Measurements from ENCODE around the gene CLTRN. TPM values are rescaled to one million over a fixed set of nuclear protein-coding genes. Genes with fewer than 3 reads are reported as not detected.
A peak's percentile ranks its signal among the peaks of the same experiment; 100 is the strongest.
"Not testable (repeated sequence)": the region's sequence is repeated elsewhere in the genome, so short reads cannot be mapped to it uniquely, and the experiment has no call there.

The CLTRN gene
- total RNA-seq, 2 donors from 2014 or later, result 0.85 TPM; not detected in 1

- H3K4me3 Mint-ChIP-seq, result no peak overlapping the region
- H3K36me3 Mint-ChIP-seq (ENCODE audit: low read depth), result peaks cover 3% of the 10 kb centered on the region
- no peak overlapping the region for H3K27ac Mint-ChIP-seq
- peak; percentile 74 for ATAC-seq (replicated peaks)
- no peaks in the 10 kb centered on the region for H3K27me3 Mint-ChIP-seq
- no peaks in the 10 kb centered on the region for H3K9me3 Mint-ChIP-seq
- H3K4me1 Mint-ChIP-seq, result peaks cover 3% of the 10 kb centered on the region
These were observed 10.9 kb upstream of the CLTRN start for GRCh38 chrX:15675490-15675921.

- H3K4me1 Mint-ChIP-seq, result no peaks in the 10 kb centered on the region
- no peak overlapping the region for H3K4me3 Mint-ChIP-seq
- H3K36me3 Mint-ChIP-seq (ENCODE audit: low read depth), result no peaks in the 10 kb centered on the region
- H3K27me3 Mint-ChIP-seq, result no peaks in the 10 kb centered on the region
- no peaks in the 10 kb centered on the region for H3K9me3 Mint-ChIP-seq
- ATAC-seq (replicated peaks), result peak; percentile 80
- H3K27ac Mint-ChIP-seq, result no peak overlapping the region
These were observed 10.4 kb upstream of the CLTRN start for GRCh38 chrX:15674841-15675489.

- Mint-ChIP-seq H3K4me3 (no peak overlapping the region), H3K27me3 (no peaks in the 10 kb centered on the region), H3K4me1 (no peaks in the 10 kb centered on the region), H3K36me3 (ENCODE audit: low read depth) (no peaks in the 10 kb centered on the region), H3K27ac (no peak overlapping the region), H3K9me3 (no peaks in the 10 kb centered on the region)
- ATAC-seq (replicated peaks), result no peak
These were observed 9.9 kb upstream of the CLTRN start for GRCh38 chrX:15674514-15674840.

- H3K9me3 Mint-ChIP-seq, result no peaks in the 10 kb centered on the region
- H3K4me3 Mint-ChIP-seq, result no peak overlapping the region
- no peak overlapping the region for H3K27ac Mint-ChIP-seq
- ATAC-seq (replicated peaks), result no peak
- H3K4me1 Mint-ChIP-seq, result no peaks in the 10 kb centered on the region
- no peaks in the 10 kb centered on the region for H3K27me3 Mint-ChIP-seq
- no peaks in the 10 kb centered on the region for H3K36me3 Mint-ChIP-seq (ENCODE audit: low read depth)
These were observed 9.4 kb upstream of the CLTRN start for GRCh38 chrX:15673970-15674369.

- Mint-ChIP-seq H3K36me3 (ENCODE audit: low read depth) (no peaks in the 10 kb centered on the region), H3K9me3 (no peaks in the 10 kb centered on the region), H3K4me3 (no peak overlapping the region), H3K4me1 (no peaks in the 10 kb centered on the region), H3K27ac (no peak overlapping the region), H3K27me3 (no peaks in the 10 kb centered on the region)
- no peak for ATAC-seq (replicated peaks)
These were observed 8.3 kb upstream of the CLTRN start for GRCh38 chrX:15672881-15673280.

- Mint-ChIP-seq H3K4me3 (no peak overlapping the region), H3K4me1 (no peaks in the 10 kb centered on the region), H3K27me3 (peaks cover 16% of the 10 kb centered on the region), H3K36me3 (ENCODE audit: low read depth) (no peaks in the 10 kb centered on the region), H3K27ac (no peak overlapping the region), H3K9me3 (no peaks in the 10 kb centered on the region)
- ATAC-seq (replicated peaks), result no peak
These were observed 1.2 kb downstream of the CLTRN start for GRCh38 chrX:15663439-15663838.

GRCh38 chrX:15654804-15655203 lies 9.8 kb downstream of the CLTRN start:
- H3K36me3 Mint-ChIP-seq (ENCODE audit: low read depth); ATAC-seq (replicated peaks); H3K27me3 Mint-ChIP-seq: not testable (repeated sequence)

GRCh38 chrX:15653961-15654360 lies 10.6 kb downstream of the CLTRN start:
- Mint-ChIP-seq H3K27ac (no peak overlapping the region), H3K27me3 (peaks cover 3% of the 10 kb centered on the region), H3K36me3 (ENCODE audit: low read depth) (no peaks in the 10 kb centered on the region), H3K4me3 (no peak overlapping the region), H3K9me3 (no peaks in the 10 kb centered on the region), H3K4me1 (no peaks in the 10 kb centered on the region)
- ATAC-seq (replicated peaks), result no peak

More at GRCh38 chrX:15654804-15655203, 9.8 kb downstream of the CLTRN start:
- not testable (repeated sequence) for H3K27ac Mint-ChIP-seq, H3K4me3 Mint-ChIP-seq, H3K4me1 Mint-ChIP-seq, H3K9me3 Mint-ChIP-seq

GRCh38 chrX:15647510-15647909 lies 17.1 kb downstream of the CLTRN start:
- not testable (repeated sequence) for H3K27ac Mint-ChIP-seq; H3K4me3 Mint-ChIP-seq; H3K36me3 Mint-ChIP-seq (ENCODE audit: low read depth); H3K27me3 Mint-ChIP-seq; H3K9me3 Mint-ChIP-seq; ATAC-seq (replicated peaks); H3K4me1 Mint-ChIP-seq

GRCh38 chrX:15646543-15646942 lies 18.1 kb downstream of the CLTRN start:
- no peaks in the 10 kb centered on the region for H3K4me1 Mint-ChIP-seq
- ATAC-seq (replicated peaks), result no peak
- H3K4me3 Mint-ChIP-seq, result no peak overlapping the region

GRCh38 chrX:15646031-15646430 lies 18.6 kb downstream of the CLTRN start:
- Mint-ChIP-seq H3K4me1 (no peaks in the 10 kb centered on the region), H3K36me3 (ENCODE audit: low read depth) (no peaks in the 10 kb centered on the region), H3K27ac (no peak overlapping the region), H3K27me3 (peaks cover 7% of the 10 kb centered on the region), H3K9me3 (no peaks in the 10 kb centered on the region), H3K4me3 (no peak overlapping the region)
- ATAC-seq (replicated peaks), result no peak

More at GRCh38 chrX:15646543-15646942, 18.1 kb downstream of the CLTRN start:
- H3K27ac Mint-ChIP-seq, result no peak overlapping the region
- no peaks in the 10 kb centered on the region for H3K9me3 Mint-ChIP-seq
- no peaks in the 10 kb centered on the region for H3K36me3 Mint-ChIP-seq (ENCODE audit: low read depth)
- peaks cover 7% of the 10 kb centered on the region for H3K27me3 Mint-ChIP-seq

GRCh38 chrX:15645266-15645665 lies 19.3 kb downstream of the CLTRN start:
- Mint-ChIP-seq H3K4me1 (no peaks in the 10 kb centered on the region), H3K27ac (no peak overlapping the region), H3K36me3 (ENCODE audit: low read depth) (no peaks in the 10 kb centered on the region), H3K9me3 (no peaks in the 10 kb centered on the region), H3K4me3 (no peak overlapping the region), H3K27me3 (peaks cover 7% of the 10 kb centered on the region)
- no peak for ATAC-seq (replicated peaks)

GRCh38 chrX:15644560-15644872 lies 20.1 kb downstream of the CLTRN start:
- Mint-ChIP-seq H3K36me3 (ENCODE audit: low read depth) (no peaks in the 10 kb centered on the region), H3K4me3 (no peak overlapping the region), H3K9me3 (no peaks in the 10 kb centered on the region), H3K27me3 (peaks cover 7% of the 10 kb centered on the region), H3K27ac (no peak overlapping the region), H3K4me1 (no peaks in the 10 kb centered on the region)
- no peak for ATAC-seq (replicated peaks)

GRCh38 chrX:15643786-15644559 lies 20.6 kb downstream of the CLTRN start:
- no peaks in the 10 kb centered on the region for H3K36me3 Mint-ChIP-seq (ENCODE audit: low read depth)
- no peak for ATAC-seq (replicated peaks)
- H3K27ac Mint-ChIP-seq, result no peak overlapping the region
- no peaks in the 10 kb centered on the region for H3K4me1 Mint-ChIP-seq
- peaks cover 7% of the 10 kb centered on the region for H3K27me3 Mint-ChIP-seq
- H3K9me3 Mint-ChIP-seq, result no peaks in the 10 kb centered on the region
- no peak overlapping the region for H3K4me3 Mint-ChIP-seq

GRCh38 chrX:15631637-15632036 lies 33.0 kb downstream of the CLTRN start:
- Mint-ChIP-seq H3K27me3 (peaks cover 7% of the 10 kb centered on the region), H3K36me3 (ENCODE audit: low read depth) (no peaks in the 10 kb centered on the region), H3K9me3 (no peaks in the 10 kb centered on the region), H3K4me3 (no peak overlapping the region), H3K27ac (no peak overlapping the region), H3K4me1 (no peaks in the 10 kb centered on the region)
- no peak for ATAC-seq (replicated peaks)

All from activated T-helper 17 cell treated with anti-CD3 and anti-CD28 coated beads, Interleukin-2, amount 50 U/mL, for 72 hours (primary cell).